Sigmoid colon (tissue), 4 donors: ENCODE measurements around the gene COPS2.

ENCODE experiments used
- EP300 ChIP-seq, 4 donors: sonication (generic); formaldehyde crosslinking; IDR thresholded peaks; one replicate each; pipeline ENCODE4 v1.6.1; 2017; ENCODE audit warnings: antibody characterized with exemption in 4 of 4
- POLR2A ChIP-seq, 2 donors: fragments of 450-650 bp; IDR thresholded peaks; one replicate each; pipeline ENCODE4 v1.6.1; 2016; ENCODE audit warnings: antibody characterized with exemption in 2 of 2, mild to moderate bottlenecking in 2 of 2, moderate library complexity in 2 of 2
- POLR2AphosphoS5 ChIP-seq, 4 donors: sonication (generic); formaldehyde crosslinking; IDR thresholded peaks; one replicate each; pipeline ENCODE4 v1.6.1; 2017; ENCODE audit warnings: antibody characterized with exemption in 4 of 4
- TF ChIP-seq, protein P1 (sequence below), 4 experiments: fragments of 450-650 bp in 3 of 4; fragments of 200-600 bp in 1 of 4; IDR thresholded peaks; one replicate each; pipeline ENCODE4 v1.5.1; 2016 to 2019; ENCODE audit warnings: antibody characterized with exemption in 4 of 4, mild to moderate bottlenecking in 3 of 4, moderate library complexity in 2 of 4

DNA sequence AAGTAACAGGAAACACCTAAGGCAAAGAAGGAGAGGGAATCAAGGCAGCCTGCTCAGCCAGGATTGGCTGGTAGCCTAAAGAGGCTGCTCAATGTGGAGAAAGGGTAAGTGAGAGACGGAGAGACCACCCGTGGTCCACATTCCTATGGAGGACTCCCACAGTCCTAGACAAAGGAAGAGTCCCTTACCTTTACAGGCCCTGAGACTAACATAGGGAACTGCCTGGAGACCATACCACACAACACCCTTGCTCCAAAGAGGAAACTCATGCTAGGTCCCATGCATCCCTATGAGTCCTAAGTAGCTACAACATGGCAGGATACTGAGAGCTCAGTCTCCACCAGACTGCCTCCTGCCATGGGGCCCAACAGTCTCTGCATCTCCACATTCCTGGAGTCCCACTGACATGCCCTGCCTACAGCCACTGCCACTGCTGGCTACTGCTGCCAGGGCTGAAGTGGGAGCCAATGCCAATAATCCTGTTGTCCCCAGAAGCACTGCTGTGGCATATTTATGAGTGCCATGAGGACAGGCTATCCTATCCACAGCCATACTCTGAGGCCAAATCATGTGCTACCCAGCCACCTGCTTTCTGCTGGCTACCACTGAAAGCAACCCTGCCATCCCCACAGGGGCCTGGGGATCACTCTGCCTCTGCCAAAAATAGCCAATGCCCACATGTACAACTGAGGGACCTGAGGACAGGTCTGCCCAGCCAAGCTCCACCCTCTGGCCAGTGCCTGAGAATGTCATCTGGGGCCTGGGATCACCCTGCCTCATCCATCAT, 45.0 kb downstream of the COPS2 start:
- TF ChIP-seq POLR2A (IDR thresholded peaks at IDR 0.05) (no peak), POLR2AphosphoS5 (IDR thresholded peaks at IDR 0.05) (no peak), EP300 (IDR thresholded peaks at IDR 0.05) (no peak)
- TF ChIP-seq, protein P1, sequence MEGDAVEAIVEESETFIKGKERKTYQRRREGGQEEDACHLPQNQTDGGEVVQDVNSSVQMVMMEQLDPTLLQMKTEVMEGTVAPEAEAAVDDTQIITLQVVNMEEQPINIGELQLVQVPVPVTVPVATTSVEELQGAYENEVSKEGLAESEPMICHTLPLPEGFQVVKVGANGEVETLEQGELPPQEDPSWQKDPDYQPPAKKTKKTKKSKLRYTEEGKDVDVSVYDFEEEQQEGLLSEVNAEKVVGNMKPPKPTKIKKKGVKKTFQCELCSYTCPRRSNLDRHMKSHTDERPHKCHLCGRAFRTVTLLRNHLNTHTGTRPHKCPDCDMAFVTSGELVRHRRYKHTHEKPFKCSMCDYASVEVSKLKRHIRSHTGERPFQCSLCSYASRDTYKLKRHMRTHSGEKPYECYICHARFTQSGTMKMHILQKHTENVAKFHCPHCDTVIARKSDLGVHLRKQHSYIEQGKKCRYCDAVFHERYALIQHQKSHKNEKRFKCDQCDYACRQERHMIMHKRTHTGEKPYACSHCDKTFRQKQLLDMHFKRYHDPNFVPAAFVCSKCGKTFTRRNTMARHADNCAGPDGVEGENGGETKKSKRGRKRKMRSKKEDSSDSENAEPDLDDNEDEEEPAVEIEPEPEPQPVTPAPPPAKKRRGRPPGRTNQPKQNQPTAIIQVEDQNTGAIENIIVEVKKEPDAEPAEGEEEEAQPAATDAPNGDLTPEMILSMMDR (IDR thresholded peaks at IDR 0.05): no peak
